Activated gamma-delta T cell (primary cell): ENCODE measurements around the gene FGD5.

ENCODE experiments used
- DNase-seq: peaks from one replicate; lab custom pipeline; 2025; lab: John Stamatoyannopoulos, UW

Gene FGD5

GRCh38 chr3:14933820-14934425, 115.2 kb downstream of the FGD5 start:
- DNase-seq: no peak

- DNase-seq: no peak
These were observed 117.0 kb downstream of the FGD5 start for GRCh38 chr3:14935592-14936345.

DNA sequence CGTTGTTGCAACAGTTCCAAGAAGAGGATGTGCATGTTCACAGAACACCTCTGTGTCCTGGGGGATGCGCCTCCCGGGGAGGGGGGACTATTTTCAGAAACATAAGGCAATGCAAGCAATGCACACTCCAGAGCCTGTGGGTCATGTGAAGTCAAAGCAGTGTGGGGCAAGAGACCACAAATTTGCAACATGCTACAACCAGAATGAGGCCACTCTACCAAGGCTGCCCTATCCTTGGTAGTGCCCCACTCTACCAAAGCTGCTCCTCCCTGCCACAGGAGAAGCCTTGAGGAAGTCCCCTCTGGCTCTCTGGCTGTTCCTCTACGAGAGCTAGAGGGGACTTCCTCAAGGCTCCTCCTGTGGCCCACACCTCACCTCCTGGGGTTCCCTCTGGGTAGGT, 120.2 kb downstream of the FGD5 start:
- DNase-seq: no peak

DNA sequence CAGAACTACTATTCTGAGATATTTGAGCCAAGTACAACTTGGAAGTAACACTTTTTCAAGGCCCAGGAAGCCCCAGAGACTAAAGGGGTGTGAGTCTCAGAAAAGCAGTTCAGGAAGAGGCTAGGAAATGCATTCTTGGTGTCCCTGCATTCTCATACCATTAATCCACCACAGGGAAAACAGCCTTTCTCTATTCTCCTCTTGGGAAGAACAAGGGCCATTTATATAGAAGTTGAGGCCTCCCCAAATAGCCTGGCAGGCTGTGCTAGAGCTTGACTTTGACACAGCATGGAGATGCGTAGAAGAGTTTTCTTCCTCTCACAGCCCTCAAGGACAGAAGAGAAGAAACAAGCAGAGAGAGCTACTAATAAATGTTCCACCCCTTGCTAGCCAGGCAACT, 123.1 kb downstream of the FGD5 start:
- DNase-seq: no peak

DNA sequence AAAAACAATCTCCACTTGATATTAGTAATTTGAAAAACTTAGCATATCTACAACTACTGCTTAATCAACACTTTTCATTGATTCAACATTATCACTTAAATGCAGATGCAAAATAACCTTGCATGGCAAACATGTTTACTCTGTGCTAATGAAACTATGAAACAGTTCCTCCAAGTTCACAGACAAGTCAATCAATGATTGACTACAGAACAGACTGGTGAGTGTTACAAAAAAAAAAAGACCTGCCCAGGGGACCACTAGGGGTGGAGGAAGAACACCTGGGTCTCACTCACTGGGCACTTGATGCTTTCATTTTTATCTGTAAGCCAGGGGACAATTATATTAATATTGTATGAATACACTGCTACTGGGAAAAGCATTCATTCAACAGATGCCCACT, 124.3 kb downstream of the FGD5 start:
- no peak for DNase-seq

GRCh38 chr3:14946236-14946635, 127.5 kb downstream of the FGD5 start:
- no peak for DNase-seq

- no peak for DNase-seq
These were observed 128.0 kb downstream of the FGD5 start for GRCh38 chr3:14946739-14947099.

GRCh38 chr3:14947100-14947885, 128.5 kb downstream of the FGD5 start, which contains the start of gene NR2C2:
TSS of gene NR2C2 (plus strand) at chr3:14947583. CDS start at chr3:15003915, 56,332 bp downstream.
- peak; percentile 88 for DNase-seq

DNA sequence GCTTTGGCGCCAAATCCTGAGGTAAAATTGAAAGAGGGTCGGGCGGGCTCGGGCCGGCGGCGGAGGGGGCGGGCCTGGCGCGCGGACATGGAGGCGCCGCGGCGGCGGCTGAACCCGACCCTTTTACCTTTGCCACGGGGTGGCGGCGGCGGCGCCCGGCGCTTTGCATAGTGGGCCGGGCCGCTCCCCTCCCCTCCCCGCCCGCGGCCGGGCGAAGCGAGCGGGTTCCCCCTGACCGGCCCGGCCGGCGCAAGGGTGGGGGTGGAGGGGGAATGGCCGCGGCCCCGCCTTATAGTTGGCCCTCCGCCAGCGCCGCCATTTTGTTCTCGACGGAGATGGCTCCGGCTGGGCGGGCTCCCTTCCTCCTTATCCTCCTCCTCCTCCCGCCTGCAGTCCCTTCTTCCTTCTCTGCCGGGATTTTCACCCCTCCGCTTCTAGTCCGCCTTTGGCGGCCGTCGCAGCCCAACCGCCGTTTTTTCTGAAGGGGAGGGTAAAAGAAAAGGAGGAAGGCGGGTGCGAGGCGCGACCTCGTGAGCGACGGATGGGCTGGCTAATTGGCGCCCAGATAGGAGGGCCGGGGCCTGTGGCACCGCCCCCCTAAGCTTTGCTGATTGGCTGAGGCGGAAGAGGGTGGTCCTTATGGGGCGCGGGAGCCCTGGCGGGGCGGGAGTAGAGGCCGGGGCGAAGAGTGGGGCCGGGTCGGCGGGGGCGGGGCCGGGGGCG, 129.3 kb downstream of the FGD5 start:
- peak; percentile 86 for DNase-seq

- no peak for DNase-seq
These were observed 129.9 kb downstream of the FGD5 start for GRCh38 chr3:14948609-14949038.

DNA sequence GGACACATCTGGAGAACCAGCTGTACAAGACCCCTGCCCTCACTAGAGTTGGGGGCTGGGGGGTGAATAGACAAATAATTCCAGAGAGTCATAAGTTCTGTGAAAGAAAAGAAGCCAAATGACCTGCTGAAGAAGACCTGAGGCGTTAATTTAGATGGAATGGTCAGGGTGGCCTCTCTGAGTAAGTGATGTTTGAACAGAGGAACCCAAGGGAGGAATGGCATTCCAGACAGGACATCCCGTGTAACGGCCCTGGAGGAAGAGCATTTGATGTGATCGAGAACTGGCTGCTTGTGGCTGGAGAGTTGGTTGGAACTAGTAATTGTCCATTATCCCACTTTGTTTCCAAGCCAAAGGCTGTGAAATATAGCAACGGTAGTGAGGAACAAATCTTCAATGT, 130.4 kb downstream of the FGD5 start:
- DNase-seq: no peak

DNA sequence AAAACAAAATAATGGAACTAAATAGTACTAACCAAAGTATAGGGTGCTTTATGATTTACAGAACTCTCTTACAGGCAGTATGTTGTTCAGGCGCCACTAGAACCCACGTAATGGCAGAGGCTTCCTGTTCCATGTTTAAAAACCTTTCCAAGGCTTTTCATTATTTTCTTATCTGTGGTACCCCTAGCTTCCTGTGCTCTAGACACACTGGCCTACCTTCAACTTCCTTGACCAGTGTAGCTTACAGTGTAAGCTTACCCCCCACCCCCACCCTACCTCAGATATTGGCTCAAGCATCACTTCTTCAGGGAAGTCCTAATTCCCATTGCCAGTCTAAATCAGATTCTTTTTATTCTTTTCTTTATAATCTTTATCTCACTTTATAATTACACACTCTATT, 131.5 kb downstream of the FGD5 start:
- no peak for DNase-seq

DNA sequence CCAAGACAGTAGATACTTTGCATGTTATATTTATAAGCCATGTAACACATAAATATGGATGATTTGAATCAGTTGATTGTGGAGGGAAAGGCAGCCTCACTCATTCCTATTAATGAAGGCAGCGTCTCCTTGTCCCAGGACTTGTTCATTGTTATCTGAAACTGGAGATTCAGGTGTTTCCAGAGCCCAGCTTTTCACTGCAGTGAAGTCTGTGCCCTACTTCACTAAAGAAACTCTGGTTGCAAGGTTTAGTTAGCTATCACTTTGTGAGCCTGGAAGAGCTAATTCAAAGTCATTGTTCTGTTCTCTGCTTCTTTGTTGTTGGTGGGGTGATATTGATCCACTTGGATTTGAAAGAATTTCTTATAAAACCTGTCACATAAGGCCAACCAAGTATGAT, 138.4 kb downstream of the FGD5 start:
- no peak for DNase-seq

DNA sequence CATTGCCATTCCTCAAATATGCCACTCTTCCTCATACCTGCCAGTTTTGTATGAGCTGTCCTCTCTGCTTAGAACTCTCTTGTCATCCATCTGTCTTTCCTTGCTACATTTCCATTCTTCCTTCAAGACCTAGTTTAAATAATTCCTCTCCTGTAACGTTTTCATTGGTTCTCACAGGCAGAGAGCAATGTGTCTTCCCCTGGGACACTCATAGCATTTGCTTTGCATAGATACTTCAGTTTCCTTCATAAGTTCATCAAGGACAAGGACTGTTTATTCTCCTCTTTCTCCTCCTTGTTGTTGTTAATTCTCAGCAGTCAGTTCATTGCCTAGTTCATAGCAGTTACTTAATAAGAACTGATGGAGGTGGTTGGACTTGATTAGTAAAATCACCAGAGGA, 139.2 kb downstream of the FGD5 start:
- no peak for DNase-seq

DNA sequence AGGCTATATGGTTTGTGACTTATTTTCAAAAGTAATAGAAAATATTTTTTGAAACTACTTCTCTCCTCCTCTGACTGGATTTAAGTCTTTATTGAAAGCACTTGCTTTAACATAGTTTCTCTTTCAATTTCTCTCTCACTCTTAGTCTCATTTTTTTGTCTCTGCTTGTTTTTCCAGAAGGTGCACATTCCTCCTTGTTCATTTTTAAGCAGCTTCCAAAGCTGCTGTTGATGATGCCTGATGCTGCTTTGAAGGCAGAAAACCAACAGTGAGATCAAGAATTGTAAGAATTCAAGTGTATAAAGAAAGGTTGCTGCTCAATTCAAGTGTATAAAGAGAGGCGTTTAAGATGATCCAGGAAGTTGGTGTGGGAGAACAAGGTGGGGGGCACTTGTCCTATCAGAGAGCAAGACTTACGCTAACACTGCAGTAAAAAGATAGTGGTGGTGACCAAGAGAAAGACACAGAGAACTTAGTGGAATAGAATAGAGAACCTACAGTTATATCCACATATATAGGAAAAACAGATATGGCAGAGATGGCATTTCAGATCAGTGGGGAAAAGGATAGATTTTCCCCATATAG, 140.7 kb downstream of the FGD5 start:
- no peak for DNase-seq

- no peak for DNase-seq
These were observed 144.0 kb downstream of the FGD5 start for GRCh38 chr3:14962762-14963161.

DNA sequence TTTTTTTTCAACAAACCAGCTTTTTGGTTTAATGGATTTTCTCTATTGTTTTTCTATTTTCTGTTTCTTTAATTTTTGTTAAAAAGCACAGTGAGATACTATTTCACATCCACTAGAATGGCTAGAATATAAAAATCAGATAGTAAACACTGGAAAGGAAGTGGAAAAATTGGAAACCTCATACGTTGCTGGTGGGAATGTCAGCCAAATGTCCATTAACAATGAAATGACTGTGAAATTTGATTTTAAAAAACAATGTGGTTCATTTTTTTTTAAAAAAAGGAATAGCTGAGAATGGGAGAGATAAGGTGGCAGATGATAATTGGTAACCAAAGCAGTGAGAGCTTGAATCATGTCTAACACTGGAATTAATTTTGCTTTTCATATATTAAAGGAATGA, 148.5 kb downstream of the FGD5 start:
- no peak for DNase-seq

- DNase-seq: no peak
These were observed 150.9 kb downstream of the FGD5 start for GRCh38 chr3:14969671-14970070.

- no peak for DNase-seq
These were observed 157.6 kb downstream of the FGD5 start for GRCh38 chr3:14976317-14976716.

DNA sequence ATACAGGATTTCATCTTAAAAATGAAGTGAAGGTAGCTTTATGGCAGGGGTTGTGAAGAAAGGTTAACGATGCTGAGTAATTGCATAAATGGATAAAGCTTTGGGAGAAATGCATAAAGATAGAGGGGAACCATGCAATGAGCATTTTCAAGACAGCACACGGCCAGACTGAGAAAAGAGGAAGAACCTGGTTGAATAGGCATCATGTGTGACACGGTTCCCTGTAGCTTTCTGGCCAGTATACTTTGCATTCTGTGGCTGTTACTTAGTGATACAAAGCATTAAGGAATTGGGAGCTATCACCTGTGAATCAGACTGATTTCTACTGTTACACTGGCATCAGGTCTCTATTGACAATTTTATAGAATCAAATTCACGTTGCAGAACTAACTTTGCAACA, 161.9 kb downstream of the FGD5 start:
- DNase-seq: no peak
